HG03097 (cell line): ENCODE data around the gene CALY.
A peak's percentile ranks its signal among the peaks of the same experiment; 100 is the strongest.

Experiments used
- ATAC-seq: cut with Tn5 transposase; IDR thresholded peaks from one replicate; pipeline ENCODE4 v1.9.1; 2021; ENCODE audit not compliant: unreplicated experiment, low FRiP score

Gene CALY

GRCh38 chr10:133294189-133294588 lies 42.5 kb downstream of the CALY start:
- no peak for ATAC-seq

- ATAC-seq, result no peak
These were observed 42.9 kb downstream of the CALY start for GRCh38 chr10:133293810-133294119.

- ATAC-seq, result no peak
These were observed 43.5 kb downstream of the CALY start for GRCh38 chr10:133292919-133293809.

DNA sequence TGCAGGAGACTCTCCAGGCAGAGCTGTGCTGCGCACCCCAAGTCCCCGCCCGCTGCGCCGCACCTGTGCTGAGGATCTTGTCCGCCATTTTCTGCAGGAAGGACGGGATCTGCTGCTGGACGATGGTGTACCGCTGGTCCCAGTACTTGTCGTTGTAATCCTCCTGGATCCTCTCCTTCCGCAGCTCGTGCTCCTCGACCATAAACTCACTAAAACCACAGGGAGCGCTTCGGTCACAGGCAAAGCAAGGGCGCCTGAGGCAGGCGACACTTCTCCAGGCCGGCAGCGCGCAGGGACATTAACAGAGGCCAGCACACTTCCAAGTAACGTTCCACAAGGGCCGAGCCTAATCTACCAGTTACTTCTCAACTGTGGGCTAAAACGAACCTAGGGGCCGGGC lies 46.9 kb downstream of the CALY start:
- no peak for ATAC-seq

GRCh38 chr10:133287832-133288500 lies 48.7 kb downstream of the CALY start:
- ATAC-seq, result no peak

- no peak for ATAC-seq
These were observed 50.3 kb downstream of the CALY start for GRCh38 chr10:133286366-133286765.

- ATAC-seq, result no peak
These were observed 51.5 kb downstream of the CALY start for GRCh38 chr10:133285217-133285616.

DNA sequence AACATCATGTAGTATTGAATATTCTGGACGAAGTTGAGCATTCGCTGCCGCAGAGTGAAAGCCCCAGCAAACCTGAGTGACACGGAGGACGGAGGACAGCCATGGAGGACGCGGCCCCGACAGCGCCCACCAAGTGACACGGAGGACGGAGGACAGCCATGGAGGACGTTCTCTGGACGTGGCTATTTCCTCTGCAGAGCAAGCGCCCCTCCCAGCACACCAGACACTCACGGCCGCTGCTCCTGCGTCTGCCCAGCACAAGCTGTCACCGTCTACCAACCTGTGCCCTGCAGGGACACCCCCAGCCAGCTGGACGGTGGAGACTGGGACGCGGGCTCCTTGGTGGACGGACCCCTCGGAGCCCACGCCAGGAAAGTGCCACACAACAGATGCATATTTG lies 52.8 kb downstream of the CALY start:
- ATAC-seq, result no peak

- no peak for ATAC-seq
These were observed 53.8 kb downstream of the CALY start for GRCh38 chr10:133282846-133283390.

DNA sequence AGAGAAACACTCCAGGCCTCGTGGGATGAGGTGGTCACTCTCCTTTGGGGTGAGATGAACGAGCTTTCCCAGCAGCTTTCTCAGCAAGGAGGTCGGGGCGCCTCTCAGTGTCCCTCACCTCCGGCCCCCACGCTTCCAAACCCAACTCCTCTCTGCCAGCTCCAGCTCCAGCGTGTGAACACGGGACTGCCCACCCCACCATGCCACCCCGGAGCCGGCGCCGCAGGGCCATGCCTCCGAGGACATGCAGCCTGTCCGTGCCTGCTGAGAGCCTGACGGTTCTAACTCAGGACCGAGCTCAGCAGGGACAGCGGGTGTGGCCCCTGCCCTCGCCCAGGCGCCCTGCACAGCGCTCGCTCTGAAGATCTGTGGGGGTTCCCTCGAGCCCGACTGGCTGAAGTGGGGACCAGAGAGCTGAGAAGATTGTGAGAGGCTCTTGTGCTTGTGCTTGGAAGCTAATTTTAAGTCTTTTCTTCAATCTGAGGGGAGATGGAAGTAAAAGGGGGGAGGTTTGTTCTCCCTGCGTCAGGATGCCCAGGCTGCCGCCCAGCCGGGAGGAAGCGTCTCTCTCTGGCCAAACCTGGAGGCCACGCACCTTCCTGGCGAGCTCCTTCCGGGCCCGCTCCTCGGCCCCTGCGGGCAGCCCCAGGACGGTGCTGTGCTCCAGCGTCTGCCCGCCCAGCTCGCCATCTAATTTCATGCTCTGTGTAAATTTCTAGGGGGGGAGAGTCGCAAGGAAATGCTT lies 54.9 kb downstream of the CALY start:
- no peak for ATAC-seq

DNA sequence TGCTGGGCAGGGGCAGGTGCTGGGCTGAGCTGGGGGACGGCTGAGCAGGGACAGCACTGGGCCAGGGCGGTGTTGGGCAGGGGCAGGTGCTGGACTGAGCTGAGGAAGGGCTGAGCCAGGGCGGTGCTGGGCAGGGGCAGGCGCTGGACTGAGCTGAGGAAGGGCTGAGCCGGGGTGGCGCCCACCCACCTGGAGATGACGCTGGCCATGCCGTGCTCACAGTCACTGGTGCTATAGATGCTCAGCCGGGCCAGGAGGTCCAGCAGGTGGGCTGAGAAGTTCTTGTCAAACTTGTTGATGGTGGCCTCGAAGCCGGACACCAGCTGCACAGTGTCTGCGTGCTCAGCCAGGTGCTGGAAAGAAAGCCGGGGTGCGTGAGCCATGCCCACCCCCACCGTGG lies 55.6 kb downstream of the CALY start:
- no peak for ATAC-seq

DNA sequence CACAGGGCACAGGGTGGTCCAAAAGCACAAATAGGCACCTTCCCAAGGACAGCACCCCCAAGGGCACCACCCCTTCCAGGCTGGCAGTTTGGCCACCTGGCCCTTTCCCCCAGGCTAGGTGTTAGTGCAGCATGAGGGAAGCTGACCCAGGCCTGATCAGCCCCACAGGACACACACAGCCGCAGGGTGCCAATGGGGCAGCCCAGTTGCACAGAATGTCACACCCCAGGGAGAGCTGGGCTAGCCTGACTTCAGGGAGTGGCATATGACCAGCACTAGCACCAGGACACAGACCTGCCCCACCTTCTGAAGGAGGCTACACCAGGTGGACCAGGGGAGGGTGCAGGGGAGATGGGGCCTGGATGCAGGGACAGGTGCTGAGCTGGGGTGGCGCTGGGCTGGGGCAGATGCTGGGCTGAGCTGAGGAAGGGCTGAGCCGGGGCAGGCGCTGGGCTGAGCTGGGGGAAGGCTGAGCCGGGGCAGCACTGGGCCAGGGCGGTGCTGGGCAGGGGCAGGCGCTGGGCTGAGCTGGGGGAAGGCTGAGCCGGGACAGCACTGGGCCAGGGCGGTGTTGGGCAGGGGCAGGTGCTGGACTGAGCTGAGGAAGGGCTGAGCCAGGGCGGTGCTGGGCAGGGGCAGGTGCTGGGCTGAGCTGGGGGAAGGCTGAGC lies 56.2 kb downstream of the CALY start:
- no peak for ATAC-seq

DNA sequence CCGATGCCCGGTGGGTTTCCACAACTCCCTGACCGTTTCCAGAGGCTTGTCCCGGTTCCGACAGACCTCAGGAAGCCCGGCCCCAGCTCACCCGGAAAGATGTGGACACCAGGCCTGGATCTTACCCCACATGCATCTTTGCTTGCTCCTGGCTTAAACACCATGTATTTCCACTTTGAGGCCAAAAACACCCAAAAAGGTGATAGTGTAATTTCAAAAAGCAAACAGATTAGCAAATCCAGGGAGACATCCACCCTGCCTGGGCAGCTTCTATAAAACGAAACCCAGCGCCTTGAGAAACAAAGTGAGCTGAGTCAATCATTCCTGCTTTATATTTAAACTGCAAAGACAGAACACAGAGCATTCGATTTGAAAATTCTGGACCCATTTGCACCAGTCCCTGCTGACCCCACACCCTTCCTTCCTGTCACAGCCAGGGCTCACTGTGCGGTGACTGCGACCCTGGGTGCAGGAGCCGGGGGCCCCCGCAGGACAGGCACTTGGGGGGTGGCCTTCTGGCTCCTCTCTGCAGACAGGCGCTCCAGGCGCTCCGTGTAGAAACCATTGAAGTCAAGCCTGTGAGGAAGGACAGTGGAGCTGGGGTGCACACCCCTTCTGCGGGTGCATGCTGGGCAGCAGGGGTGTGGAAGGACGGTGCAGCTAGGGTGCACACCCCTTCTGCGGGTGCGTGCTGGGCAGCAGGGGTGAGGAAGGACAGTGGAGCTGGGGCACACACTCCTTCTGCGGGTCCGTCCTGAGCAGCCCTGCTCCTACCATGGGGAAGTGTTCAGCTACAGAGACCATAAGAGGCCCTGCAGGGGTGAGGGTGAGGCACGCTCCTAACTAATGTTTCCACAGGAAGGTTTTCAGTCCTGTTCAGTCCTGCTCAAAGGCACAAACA lies 57.1 kb downstream of the CALY start:
- no peak for ATAC-seq

DNA sequence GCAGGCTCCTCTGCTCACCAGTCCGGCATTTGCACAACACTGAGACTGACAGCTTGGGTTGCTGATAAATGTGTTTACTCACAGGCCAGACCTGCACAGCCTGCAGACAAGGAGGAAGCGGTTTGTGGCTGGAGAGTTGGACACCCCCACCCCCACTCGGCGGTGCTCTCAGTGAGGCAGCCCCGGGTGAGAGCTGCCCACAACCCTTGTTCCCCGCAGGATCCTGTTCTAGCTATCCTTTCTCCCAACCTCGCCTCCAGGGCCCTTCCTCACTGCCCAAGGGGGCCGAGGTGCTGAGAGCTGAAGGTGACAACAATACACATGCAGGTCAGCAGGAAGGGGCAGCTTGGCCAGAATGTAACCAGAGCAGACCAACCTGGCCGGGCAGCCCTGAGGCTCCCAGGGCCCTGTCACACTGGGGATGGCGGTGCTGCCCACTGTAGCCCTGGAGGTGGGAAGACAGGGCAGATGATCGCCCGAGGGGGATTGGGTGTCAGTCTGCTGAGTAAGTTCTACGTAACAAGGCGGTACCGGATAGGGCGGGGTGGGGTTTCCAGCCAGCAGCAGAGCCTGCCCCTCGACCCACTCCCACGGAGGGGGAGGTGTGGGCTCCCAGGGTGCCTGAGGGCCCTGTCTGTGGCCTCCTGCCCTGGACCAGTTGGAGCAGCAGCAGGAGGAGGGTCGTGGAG lies 58.0 kb downstream of the CALY start:
- ATAC-seq, result peak; percentile 42

DNA sequence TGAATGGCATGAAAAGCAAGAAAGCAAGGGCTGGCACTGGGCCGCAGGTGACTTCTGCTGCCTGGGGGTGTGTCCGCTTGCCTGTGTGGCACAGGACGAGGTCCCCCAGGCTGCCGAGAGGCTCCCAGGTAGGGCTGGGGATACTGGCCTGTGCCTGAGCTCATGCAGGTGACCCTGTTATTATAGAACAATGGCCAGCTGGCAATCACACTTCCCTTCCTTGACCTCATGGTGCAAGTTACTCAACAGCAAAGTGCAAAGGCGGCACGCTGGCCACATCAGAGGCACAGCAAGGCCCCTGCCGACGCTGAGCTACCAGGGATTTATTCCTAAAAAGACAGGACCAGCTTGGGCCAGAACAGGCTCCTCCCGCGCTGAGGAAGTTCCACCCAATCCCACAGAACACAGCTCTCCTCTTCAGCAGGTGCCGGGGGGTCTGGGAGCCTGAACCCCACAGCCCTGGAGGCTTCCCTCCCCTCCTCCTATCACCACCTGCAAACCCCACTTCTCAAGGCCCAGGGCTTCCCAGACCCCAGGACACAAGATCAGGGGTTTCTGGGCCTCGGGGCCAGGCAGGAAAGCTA lies 58.6 kb downstream of the CALY start:
- ATAC-seq, result no peak

DNA sequence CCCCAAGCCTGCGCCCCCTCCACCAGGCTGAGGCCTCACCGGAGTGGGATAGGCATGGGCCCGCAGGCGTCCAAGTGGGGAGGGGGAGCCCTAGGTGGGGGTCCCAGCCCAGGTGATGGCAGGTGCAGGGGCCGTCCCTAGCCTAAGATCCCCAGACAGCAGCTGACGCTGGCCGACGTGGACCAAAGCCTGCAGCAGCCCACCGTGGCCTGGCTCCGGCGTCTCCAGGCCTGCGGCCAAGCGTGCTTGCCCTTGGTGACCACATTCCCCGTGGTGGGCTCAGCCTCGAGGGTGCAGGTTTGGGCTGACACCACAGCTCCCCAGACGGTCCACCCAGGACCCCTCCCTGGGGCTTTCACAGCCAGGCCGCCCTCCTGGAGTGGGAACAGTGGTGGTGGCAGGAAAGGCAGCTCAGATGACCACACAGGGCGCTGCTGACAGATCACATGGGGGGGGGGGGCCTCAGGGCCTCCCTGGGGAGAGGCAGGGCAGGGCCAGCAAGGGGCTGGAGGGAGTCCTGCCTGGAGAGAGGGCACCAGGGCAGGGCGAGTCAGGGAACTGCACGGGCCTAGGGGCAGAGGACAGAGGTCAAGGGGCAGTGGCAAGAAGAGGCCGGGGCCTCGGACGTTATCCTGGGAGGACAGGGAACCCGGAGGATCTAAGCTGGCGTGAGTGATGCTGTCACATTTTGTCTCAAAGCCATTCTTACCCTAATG lies 59.3 kb downstream of the CALY start:
- ATAC-seq, result no peak

- ATAC-seq, result peak; percentile 29
These were observed 60.1 kb downstream of the CALY start, which contains the start of gene ADAM8 for GRCh38 chr10:133276435-133277201. Gene ADAM8, minus strand, starts transcription at chr10:133276868. Its CDS starts 51 bp downstream, at chr10:133276817.
